NCI-H1930 (cell line): ENCODE measurements around the gene CD44.
A peak's percentile ranks its signal among the peaks of the same experiment; 100 is the strongest.
"Not testable (repeated sequence)": the region's sequence is repeated elsewhere in the genome, so short reads cannot be mapped to it uniquely, and the experiment has no call there.

Experiments
- DNase-seq, 2 experiments: peaks; one replicate each; lab custom pipeline; 2025; lab: John Stamatoyannopoulos, UW

CD44 gene

DNA sequence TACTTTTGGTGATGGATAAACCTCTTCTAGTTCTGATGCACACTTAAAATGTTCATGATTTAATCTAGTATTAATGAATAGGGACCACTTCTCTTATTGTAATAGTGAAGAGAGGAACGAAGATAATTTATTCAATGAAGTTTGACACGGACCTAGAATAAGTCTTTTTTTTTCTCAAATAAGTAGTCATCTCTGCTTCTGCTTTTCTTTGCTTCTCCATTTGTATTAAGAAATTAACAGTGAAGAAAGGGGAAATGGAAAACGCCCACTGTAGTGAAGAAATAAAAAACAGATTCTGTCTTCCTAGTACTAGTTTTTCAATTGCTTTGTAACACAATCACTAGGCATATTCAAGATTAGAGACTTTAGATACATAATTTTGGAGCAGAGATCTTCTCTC lies 73.0 kb downstream of the CD44 start:
- no peak for DNase-seq

- no peak for DNase-seq
Measured at GRCh38 chr11:35214226-35214770, 75.3 kb downstream of the CD44 start.

DNA sequence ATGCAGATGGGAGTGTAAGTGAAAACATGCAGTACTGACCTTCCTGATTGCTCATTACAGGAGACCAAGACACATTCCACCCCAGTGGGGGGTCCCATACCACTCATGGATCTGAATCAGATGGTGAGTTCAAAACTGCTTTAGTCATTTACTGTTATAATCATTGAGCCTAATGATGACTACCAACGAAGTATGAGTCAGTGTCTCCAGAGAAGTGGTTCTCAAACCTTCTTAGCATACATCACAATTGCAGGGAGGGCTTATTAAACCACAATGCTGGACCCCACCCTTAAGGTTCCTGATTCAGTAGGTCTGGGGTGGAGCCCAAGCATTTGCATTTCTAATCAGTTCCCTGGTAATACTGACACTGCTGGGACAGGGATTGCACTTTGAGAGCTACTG lies 75.8 kb downstream of the CD44 start:
- no peak for DNase-seq

- no peak for DNase-seq
Measured at GRCh38 chr11:35215945-35216344, 77.0 kb downstream of the CD44 start.

GRCh38 chr11:35216962-35217678 lies 78.1 kb downstream of the CD44 start:
- DNase-seq, result peak in 1 of 2 experiments; percentile 54

- no peak for DNase-seq
Measured at GRCh38 chr11:35218956-35219355, 80.0 kb downstream of the CD44 start.

DNA sequence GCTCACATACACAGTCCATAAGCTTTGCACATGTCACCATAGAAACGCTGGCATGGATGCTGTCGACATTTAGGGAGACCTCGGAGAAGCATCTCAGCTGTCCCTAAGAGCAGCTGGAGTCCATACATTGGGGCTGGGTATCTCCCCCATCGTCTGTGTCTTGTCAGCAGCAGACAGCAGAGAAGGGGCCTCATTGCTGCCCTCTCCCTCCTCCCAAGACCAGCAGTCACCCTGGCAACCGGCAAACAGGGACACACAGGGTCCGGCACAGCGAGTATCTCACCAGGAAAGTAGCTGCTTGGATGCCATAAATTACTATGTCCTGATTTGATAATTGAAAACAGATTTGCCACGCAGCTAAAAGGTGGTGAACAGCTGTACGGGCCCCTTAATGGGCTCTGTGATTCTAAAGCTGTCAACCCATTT lies 84.4 kb downstream of the CD44 start:
- DNase-seq, result no peak

DNA sequence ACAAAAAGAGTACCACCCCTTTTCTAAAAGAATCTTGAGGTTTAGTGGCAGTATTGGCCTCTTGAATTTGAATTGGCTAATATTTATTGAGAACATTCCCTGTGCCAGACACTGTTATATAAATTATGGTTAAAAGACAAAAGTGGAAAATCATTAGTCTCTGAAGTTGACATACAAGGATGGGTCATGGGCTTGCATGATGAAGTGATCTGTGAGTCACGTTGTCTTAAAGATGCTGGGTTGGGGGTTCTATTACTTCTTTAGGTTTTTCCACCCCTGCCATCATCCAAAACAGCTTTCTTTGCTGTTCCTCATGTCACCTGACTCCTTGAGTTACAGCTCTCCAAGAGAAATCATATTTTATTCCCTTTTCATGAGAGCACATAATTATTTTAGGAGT lies 85.0 kb downstream of the CD44 start:
- DNase-seq, result no peak

DNA sequence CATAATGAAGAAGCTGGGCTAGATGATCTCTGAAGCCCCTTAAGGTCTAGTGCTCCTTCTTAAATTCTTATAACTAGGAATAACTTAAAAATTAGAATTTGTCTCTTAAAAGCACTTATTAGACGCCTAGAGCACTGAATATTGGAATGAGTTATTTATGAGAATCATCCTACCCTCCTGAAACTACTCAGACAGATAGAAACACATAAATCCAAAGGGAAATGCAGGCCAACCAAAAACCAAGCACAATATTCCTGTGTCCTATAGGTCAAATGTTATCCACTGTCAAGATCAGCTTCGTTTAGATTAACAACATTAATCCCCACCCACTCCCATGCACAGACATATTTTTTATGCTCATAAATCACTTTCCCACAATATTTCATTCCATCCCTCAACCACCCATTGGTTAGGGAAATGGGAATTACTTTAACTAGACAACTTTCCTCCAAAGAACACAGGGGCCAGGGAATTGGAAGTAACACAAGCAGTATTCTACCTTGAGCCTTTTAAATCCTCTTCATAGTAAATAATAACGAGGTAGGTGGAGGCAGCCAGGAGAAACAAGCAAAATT lies 87.1 kb downstream of the CD44 start:
- DNase-seq, result no peak

- DNase-seq, result not testable (repeated sequence)
Measured at GRCh38 chr11:35226756-35227155, 87.8 kb downstream of the CD44 start.

DNA sequence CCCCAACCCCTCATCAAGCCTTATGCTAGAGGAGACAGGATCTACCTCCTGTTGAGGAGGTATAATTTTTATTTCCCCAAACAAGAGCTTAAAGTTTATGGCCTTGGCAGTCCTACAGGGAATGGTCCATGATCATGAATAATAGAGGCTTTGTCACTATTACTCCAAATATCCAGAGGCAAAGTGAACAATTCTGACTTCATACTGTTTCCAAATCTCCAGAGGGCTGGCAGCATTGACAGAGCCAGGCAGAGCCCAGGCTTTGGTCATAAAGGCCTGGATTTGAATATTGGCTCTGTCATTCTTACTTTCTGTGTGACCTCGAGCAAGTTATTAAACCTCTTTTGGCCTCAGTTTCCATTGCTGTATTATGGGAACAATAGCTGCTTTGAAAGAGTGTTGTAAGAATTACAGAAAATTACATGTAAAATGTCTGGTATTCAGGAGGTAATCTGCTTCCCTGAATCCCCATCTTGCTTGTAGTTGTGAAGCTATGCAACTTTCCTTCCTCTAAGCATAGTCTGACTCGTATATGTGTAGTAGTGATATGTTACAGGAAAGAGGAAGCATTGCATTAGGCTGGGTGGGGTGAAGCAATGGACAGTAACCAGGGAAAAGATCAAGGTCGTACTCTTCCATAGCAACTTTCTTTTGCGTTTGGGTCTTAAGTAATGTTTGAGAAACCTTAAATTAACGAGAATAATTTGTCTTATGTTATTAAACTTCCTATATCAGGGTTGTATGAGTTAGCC lies 88.8 kb downstream of the CD44 start:
- DNase-seq, result no peak

GRCh38 chr11:35228328-35228725 lies 89.4 kb downstream of the CD44 start:
- DNase-seq, result no peak

DNA sequence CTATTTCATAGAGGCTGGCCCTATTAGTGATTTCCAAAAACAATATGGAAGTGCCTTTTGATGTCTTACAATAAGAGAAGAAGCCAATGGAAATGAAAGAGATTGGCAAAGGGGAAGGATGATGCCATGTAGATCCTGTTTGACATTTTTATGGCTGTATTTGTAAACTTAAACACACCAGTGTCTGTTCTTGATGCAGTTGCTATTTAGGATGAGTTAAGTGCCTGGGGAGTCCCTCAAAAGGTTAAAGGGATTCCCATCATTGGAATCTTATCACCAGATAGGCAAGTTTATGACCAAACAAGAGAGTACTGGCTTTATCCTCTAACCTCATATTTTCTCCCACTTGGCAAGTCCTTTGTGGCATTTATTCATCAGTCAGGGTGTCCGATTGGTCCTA lies 91.4 kb downstream of the CD44 start:
- no peak for DNase-seq

DNA sequence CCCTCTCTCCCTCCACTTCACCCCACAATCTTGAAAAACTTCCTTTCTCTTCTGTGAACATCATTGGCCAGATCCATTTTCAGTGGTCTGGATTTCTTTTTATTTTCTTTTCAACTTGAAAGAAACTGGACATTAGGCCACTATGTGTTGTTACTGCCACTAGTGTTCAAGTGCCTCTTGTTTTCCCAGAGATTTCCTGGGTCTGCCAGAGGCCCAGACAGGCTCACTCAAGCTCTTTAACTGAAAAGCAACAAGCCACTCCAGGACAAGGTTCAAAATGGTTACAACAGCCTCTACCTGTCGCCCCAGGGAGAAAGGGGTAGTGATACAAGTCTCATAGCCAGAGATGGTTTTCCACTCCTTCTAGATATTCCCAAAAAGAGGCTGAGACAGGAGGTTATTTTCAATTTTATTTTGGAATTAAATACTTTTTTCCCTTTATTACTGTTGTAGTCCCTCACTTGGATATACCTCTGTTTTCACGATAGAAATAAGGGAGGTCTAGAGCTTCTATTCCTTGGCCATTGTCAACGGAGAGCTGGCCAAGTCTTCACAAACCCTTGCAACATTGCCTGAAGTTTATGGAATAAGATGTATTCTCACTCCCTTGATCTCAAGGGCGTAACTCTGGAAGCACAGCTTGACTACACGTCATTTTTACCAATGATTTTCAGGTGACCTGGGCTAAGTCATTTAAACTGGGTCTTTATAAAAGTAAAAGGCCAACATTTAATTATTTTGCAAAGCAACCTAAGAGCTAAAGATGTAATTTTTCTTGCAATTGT lies 92.3 kb downstream of the CD44 start:
- no peak for DNase-seq

GRCh38 chr11:35232891-35233330 lies 93.9 kb downstream of the CD44 start:
- DNase-seq, result no peak

- no peak for DNase-seq
Measured at GRCh38 chr11:35233518-35233917, 94.5 kb downstream of the CD44 start.

DNA sequence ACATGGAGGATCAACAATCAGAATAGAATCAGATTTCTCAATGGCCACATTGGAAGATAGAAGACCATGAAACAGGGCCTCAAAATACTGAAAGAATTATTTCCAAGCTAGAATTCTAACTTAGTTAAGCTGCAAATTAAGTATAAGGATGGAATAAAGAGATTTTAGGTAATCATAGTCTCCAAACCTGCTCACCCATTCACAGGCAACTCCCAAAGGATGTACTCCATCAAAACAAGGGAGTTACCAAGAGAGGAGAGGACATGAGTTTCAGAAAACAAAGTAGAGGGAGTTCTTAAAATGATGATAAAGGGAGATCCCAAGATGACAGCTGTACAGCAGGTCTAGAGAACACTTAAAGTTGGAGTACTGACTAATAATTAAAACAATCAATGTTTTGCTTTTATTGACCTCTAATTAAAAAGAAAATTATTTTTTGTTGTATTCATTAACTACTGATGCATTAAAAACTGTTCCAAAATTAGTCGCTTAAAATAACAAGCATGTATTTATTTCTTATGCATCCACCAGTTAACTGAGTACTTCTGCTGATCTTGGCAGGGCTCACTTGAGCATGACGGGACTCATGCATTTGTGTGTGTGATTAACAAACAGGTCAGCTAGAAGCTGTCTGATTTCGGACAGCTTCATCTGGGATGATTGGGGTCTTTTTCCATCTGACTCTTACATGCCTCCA lies 95.6 kb downstream of the CD44 start:
- DNase-seq, result no peak

- no peak for DNase-seq
Measured at GRCh38 chr11:35235157-35235468, 96.1 kb downstream of the CD44 start.

- DNase-seq, result no peak
Measured at GRCh38 chr11:35235498-35235897, 96.5 kb downstream of the CD44 start.

- no peak for DNase-seq
Measured at GRCh38 chr11:35235936-35236666, 97.1 kb downstream of the CD44 start.

DNA sequence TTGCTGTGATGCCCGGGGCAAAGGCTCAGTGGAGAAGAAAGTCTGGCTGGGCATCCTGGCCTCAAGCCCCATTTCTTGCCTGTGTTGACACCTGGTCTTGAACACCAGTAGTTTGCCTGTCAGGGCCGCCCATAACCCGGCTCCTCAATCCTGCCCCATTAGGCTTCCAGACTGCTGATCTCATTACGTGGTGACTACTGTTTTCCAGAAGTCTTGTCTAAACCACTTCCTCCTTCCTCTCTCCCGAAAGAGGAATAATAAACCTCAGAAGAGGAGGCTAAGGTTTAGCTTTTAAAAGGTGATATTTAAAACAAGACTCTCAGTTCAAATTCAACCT lies 97.7 kb downstream of the CD44 start:
- DNase-seq, result no peak
